Epithelial cell of proximal tubule (primary cell): ENCODE measurements around the gene DBR1. TPM values are rescaled to one million over a fixed set of nuclear protein-coding genes. Genes with fewer than 3 reads are reported as not detected.
A peak's percentile ranks its signal among the peaks of the same experiment; 100 is the strongest.

Experiments used
- DNase-seq: peaks from one replicate; pipeline ENCODE4 v3.0.0-alpha.2; 2011; ENCODE audit warnings: low read depth
- H3K4me3 ChIP-seq: 2 replicates; pipeline ENCODE4 v1.5.1; 2011; ENCODE audit warnings: low read depth, mild to moderate bottlenecking, low read length
- total RNA-seq: library from RNA; depleted of rRNA; stranded (reverse); fragments of >200 nt; gene quantifications from 2 replicates; pipeline ENCODE4 v1.2.3, GENCODE V29; 2015
- TF ChIP-seq, protein P1 (sequence below): conservative IDR thresholded peaks from 2 replicates; pipeline ENCODE4 v1.5.1; 2012; ENCODE audit warnings: low read depth, mild to moderate bottlenecking, low read length

The DBR1 gene
- total RNA-seq, 1 donor from 2014 or later, result 11.8 TPM

DNA sequence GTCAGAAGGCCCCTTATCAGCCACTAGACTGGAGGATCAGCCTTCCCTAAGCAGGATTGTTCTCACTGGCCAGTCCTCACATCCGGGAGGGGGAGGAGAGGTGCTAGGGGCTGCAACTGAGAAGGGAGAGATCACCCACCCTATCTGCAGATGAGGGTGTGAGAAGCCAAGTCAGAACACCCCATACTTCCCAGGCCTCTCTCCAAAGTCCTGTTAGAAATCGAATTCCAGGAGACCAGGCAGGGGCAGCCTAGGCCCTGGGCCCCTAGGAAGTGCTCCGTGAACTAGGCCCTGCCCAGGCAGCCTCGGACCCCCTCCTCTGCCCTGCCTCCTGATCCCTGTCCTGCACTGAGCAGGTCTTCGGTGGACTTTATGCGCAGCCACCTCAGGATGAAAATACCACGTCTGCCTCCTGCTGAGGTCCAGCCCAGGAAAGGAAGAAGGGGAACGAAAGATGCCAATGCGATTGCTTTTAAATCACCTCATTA is 60.2 kb downstream of the DBR1 start:
- DNase-seq, result no peak

GRCh38 chr3:138113326-138113725 is 61.4 kb downstream of the DBR1 start:
- H3K4me3 ChIP-seq, result peak overlapping the region; percentile 14
- peak; percentile 84 for DNase-seq
- TF ChIP-seq, protein P1, sequence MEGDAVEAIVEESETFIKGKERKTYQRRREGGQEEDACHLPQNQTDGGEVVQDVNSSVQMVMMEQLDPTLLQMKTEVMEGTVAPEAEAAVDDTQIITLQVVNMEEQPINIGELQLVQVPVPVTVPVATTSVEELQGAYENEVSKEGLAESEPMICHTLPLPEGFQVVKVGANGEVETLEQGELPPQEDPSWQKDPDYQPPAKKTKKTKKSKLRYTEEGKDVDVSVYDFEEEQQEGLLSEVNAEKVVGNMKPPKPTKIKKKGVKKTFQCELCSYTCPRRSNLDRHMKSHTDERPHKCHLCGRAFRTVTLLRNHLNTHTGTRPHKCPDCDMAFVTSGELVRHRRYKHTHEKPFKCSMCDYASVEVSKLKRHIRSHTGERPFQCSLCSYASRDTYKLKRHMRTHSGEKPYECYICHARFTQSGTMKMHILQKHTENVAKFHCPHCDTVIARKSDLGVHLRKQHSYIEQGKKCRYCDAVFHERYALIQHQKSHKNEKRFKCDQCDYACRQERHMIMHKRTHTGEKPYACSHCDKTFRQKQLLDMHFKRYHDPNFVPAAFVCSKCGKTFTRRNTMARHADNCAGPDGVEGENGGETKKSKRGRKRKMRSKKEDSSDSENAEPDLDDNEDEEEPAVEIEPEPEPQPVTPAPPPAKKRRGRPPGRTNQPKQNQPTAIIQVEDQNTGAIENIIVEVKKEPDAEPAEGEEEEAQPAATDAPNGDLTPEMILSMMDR, result no peak

More for the DNA sequence above, 60.2 kb downstream of the DBR1 start:
- TF ChIP-seq, protein P1, result no peak
- peak overlapping the region; percentile 74 for H3K4me3 ChIP-seq

GRCh38 chr3:138112362-138112761 is 62.4 kb downstream of the DBR1 start:
- TF ChIP-seq, protein P1, result no peak
- no peak overlapping the region for H3K4me3 ChIP-seq
- DNase-seq, result no peak

Other genes with a start within 250 kb of the DBR1 start
- not detected in 2 replicates for gene CLDN18, start 164.8 kb downstream of the DBR1 start, total RNA-seq
- gene DZIP1L, start 59.3 kb downstream of the DBR1 start, total RNA-seq, result 5.9 and 9.7 TPM in 2 replicates
- gene A4GNT, start 42.5 kb downstream of the DBR1 start, total RNA-seq, result not detected in 2 replicates
- 31.9 and 33.9 TPM in 2 replicates for gene ARMC8, start 12.4 kb upstream of the DBR1 start, total RNA-seq
- gene NME9, start 154.9 kb upstream of the DBR1 start, total RNA-seq, result 0.43 TPM in 1 of 2 replicates, not detected in the other
- gene MRAS, start 173.7 kb upstream of the DBR1 start, total RNA-seq, result 12.7 and 17.2 TPM in 2 replicates